GM10248 (cell line): ENCODE data around the gene ALLC.
A peak's percentile ranks its signal among the peaks of the same experiment; 100 is the strongest.
"Not testable (repeated sequence)": the region's sequence is repeated elsewhere in the genome, so short reads cannot be mapped to it uniquely, and the experiment has no call there.

Experiments
- CTCF ChIA-PET: fragments of 300-600 bp; sonication (Branson Sonifier 250); formaldehyde crosslinking; extraction: SDS; loops from one replicate; lab custom pipeline; 2021; ENCODE audit warnings: antibody characterized with exemption; lab: Yijun Ruan, JAX
- POLR2A ChIA-PET: fragments of 350-650 bp; sonication (Branson Sonifier 250); formaldehyde crosslinking; extraction: SDS; loops from one replicate; lab custom pipeline; 2020; ENCODE audit warnings: antibody characterized with exemption; lab: Yijun Ruan, JAX
- DNase-seq: peaks from one replicate; pipeline ENCODE4 v3.0.0; 2012; ENCODE audit errors: extremely low spot score
- TF ChIP-seq, protein P1 (sequence below): IDR thresholded peaks from 2 replicates; pipeline ENCODE4 v1.5.1; 2012; ENCODE audit warnings: mild to moderate bottlenecking, low read depth; ENCODE audit errors: extremely low read depth, missing control alignments, control extremely low read depth

Gene ALLC

DNA sequence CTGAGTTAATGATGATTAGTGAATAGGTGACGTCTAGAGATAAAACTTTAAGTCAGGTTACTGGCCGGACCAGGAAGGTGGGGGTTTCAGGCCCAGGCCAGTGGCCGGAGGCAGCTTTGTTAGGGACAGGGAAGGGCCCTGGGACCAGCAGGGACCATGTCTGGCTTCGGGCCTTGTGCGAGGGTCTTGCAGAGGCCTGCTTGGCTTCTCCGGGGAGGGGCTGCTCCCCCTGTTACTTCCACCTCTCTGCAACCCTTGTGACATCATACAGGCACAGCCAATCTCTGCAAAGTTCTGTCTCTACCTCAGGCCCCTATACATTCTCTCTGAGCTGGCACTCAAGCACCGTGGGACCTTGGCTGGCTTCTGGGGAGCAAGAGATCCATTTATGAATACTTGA, at the start of gene ALLC:
TSS of gene ALLC (plus strand) at position 320 of the 400 bp plus-strand sequence. CDS start 12,958 bp downstream, outside the sequence.
- DNase-seq, result no peak
- POLR2A ChIA-PET, result no interaction called here
- CTCF ChIA-PET, result interaction anchor here (1.0 to 1.9 kb wide), 2 partner anchors 13 to 235 kb away, joined by 3 to 5 read pairs; no protein-coding TSS in a partner anchor
- TF ChIP-seq, protein P1, sequence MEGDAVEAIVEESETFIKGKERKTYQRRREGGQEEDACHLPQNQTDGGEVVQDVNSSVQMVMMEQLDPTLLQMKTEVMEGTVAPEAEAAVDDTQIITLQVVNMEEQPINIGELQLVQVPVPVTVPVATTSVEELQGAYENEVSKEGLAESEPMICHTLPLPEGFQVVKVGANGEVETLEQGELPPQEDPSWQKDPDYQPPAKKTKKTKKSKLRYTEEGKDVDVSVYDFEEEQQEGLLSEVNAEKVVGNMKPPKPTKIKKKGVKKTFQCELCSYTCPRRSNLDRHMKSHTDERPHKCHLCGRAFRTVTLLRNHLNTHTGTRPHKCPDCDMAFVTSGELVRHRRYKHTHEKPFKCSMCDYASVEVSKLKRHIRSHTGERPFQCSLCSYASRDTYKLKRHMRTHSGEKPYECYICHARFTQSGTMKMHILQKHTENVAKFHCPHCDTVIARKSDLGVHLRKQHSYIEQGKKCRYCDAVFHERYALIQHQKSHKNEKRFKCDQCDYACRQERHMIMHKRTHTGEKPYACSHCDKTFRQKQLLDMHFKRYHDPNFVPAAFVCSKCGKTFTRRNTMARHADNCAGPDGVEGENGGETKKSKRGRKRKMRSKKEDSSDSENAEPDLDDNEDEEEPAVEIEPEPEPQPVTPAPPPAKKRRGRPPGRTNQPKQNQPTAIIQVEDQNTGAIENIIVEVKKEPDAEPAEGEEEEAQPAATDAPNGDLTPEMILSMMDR, result no peak

- peak; percentile 10 for DNase-seq
- ChIA-PET POLR2A (interaction anchor here (1.6 to 1.9 kb wide), 2 partner anchors 16 to 51 kb away, joined by 4 to 6 read pairs; partner anchors contain the start of gene RNASEH1), CTCF (interaction anchor here (1.6 kb wide), 1 partner anchor 13 kb away, joined by 4 read pairs; no protein-coding TSS in a partner anchor)
- TF ChIP-seq, protein P1, result no peak
These were observed 49.4 kb upstream of the ALLC start for GRCh38 chr2:3608373-3609278.

DNA sequence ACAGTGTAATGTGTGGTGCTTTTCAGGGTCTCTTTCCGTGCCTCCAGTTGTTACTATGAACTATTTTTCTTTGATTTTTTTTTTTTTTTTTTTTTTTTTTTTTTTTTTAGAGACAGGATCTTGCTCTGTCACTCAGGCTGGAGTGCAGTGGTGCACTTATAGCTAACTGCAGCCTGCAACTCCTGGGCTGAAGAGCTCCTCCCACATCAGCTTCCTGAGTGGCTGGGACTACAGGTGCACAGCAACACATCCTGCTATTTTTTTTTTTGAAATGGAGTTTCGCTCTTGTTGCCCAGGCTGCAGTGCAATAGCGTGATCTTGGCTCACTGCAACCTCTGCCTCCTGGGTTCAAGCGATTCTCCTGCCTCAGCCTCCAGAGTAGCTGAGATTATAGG, 48.7 kb upstream of the ALLC start:
- not testable (repeated sequence) for DNase-seq

GRCh38 chr2:3610415-3610814, 47.6 kb upstream of the ALLC start:
- CTCF ChIA-PET, result interaction anchor here (1.3 to 1.6 kb wide), 3 partner anchors 10 to 13 kb away, joined by 3 to 5 read pairs (median 4); no protein-coding TSS in a partner anchor
- TF ChIP-seq, protein P1, result no peak
- POLR2A ChIA-PET, result interaction anchor here (1.2 to 1.9 kb wide), 3 partner anchors 14 to 52 kb away, joined by 4 to 6 read pairs (median 5); partner anchors contain the start of gene RNASEH1

More for the DNA sequence above, 48.7 kb upstream of the ALLC start:
- CTCF ChIA-PET, result interaction anchor here (1.3 to 1.6 kb wide), 2 partner anchors 12 to 14 kb away, joined by 4 to 5 read pairs; no protein-coding TSS in a partner anchor
- POLR2A ChIA-PET, result interaction anchor here (1.2 to 1.9 kb wide), 3 partner anchors 15 to 51 kb away, joined by 4 to 6 read pairs (median 5); partner anchors contain the start of gene RNASEH1

GRCh38 chr2:3610881-3611505, 47.0 kb upstream of the ALLC start:
- TF ChIP-seq, protein P1, result no peak
- CTCF ChIA-PET, result interaction anchor here (1.3 kb wide), 1 partner anchor 11 kb away, joined by 3 read pairs; no protein-coding TSS in a partner anchor
- peak; percentile 3 for DNase-seq
- POLR2A ChIA-PET, result interaction anchor here (1.9 kb wide), 1 partner anchor 53 kb away, joined by 6 read pairs; the partner anchor contains the start of gene RNASEH1

More at GRCh38 chr2:3610415-3610814, 47.6 kb upstream of the ALLC start:
- DNase-seq, result peak; percentile 10

- TF ChIP-seq, protein P1, result no peak
- DNase-seq, result peak; percentile 2
- POLR2A ChIA-PET, result no interaction called here
- CTCF ChIA-PET, result no interaction called here
These were observed 46.4 kb upstream of the ALLC start for GRCh38 chr2:3611589-3611988.
